Prostate gland (tissue), 2 donors: ENCODE results near the gene DQX1.

ENCODE experiments used
- CTCF ChIP-seq, 4 experiments: fragments of 200-600 bp in 2 of 4; fragments of 450-650 bp in 2 of 4; sonication (generic) in 2 of 4; IDR thresholded peaks; 1 replicate in 3 of 4; 2 replicates in 1 of 4; pipeline ENCODE4 v1.5.1; 2016 to 2019; ENCODE audit warnings: antibody characterized with exemption in 4 of 4, mild to moderate bottlenecking in 2 of 4, moderate library complexity in 2 of 4
- POLR2A ChIP-seq: fragments of 450-650 bp; IDR thresholded peaks from one replicate; pipeline ENCODE4 v1.6.1; 2016; ENCODE audit warnings: antibody characterized with exemption, mild to moderate bottlenecking

- TF ChIP-seq CTCF (IDR thresholded peaks at IDR 0.05) (no peak), POLR2A (no peak)
Observed at GRCh38 chr2:74507926-74508520, 18.0 kb downstream of the DQX1 start.
